Hepatocyte (in vitro differentiated cells): ENCODE data around the gene CD22.

Experiments
- EZH2phosphoT487 ChIP-seq: fragments of 200-600 bp; sonication (generic); IDR thresholded peaks from one replicate; pipeline ENCODE4 v1.6.1; 2018; ENCODE audit warnings: antibody characterized with exemption, mild to moderate bottlenecking, low read depth, moderate library complexity; ENCODE audit not compliant: unreplicated experiment, severe bottlenecking
- TF ChIP-seq, protein P1 (sequence below): fragments of 200-600 bp; sonication (generic); IDR thresholded peaks from 2 replicates; pipeline ENCODE4 v1.5.1; 2016; ENCODE audit warnings: antibody characterized with exemption, mild to moderate bottlenecking; ENCODE audit not compliant: poor library complexity

DNA sequence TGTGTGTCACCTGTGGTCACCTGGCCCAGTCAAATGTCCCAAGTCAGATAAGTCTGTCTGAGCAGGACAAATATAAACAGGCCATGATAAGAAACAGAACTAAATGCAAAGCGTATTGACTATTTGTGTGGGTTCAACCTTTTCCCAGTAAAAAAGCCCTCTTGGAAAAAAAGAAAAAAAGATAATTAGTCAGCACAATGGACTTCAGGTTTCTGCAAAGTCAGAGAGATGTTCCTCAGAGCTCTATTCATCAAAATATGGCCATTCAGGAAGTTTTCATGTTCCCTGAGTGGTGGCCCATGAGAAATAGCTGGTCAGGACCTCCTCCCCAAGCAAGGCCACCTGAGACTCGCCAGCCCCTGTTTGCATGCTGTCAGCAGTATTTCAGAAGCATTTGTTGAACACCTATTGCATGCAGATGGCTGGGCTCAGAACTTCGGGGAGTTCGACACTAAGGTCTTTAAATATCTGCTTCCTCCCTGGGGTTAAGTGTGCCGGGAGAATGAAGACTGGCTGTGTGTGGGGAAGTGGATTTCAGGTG is 32.0 kb downstream of the CD22 start:
- TF ChIP-seq, protein P1, sequence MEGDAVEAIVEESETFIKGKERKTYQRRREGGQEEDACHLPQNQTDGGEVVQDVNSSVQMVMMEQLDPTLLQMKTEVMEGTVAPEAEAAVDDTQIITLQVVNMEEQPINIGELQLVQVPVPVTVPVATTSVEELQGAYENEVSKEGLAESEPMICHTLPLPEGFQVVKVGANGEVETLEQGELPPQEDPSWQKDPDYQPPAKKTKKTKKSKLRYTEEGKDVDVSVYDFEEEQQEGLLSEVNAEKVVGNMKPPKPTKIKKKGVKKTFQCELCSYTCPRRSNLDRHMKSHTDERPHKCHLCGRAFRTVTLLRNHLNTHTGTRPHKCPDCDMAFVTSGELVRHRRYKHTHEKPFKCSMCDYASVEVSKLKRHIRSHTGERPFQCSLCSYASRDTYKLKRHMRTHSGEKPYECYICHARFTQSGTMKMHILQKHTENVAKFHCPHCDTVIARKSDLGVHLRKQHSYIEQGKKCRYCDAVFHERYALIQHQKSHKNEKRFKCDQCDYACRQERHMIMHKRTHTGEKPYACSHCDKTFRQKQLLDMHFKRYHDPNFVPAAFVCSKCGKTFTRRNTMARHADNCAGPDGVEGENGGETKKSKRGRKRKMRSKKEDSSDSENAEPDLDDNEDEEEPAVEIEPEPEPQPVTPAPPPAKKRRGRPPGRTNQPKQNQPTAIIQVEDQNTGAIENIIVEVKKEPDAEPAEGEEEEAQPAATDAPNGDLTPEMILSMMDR: no peak
- no peak for TF ChIP-seq EZH2phosphoT487
